Neural cell (in vitro differentiated cells): ENCODE results near the gene PLEKHA1. TPM values are rescaled to one million over a fixed set of nuclear protein-coding genes. Genes with fewer than 3 reads are reported as not detected.

Experiments used
- H2AFZ ChIP-seq: fragments of 200-600, 300-800 bp; sonication (generic), shearing (Covaris generic); 2 replicates; pipeline ENCODE4 v1.6.0; 2014; ENCODE audit warnings: low read depth, mild to moderate bottlenecking, antibody characterized with exemption, low read length, moderate library complexity
- H3F3A ChIP-seq: fragments of 200-600 bp; shearing (Covaris generic); 2 replicates; pipeline ENCODE4 v1.6.1; 2016; ENCODE audit warnings: mild to moderate bottlenecking, moderate library complexity, mixed read lengths, antibody characterized with exemption, low read length; ENCODE audit not compliant: insufficient read depth, poor library complexity, severe bottlenecking
- H3K27ac ChIP-seq: fragments of 200-600, 300-800 bp; sonication (generic), shearing (Covaris generic); 2 replicates; pipeline ENCODE4 v1.5.1; 2014; ENCODE audit warnings: mild to moderate bottlenecking, low read length, moderate library complexity
- H3K27me3 ChIP-seq: fragments of 300-800, 200-600 bp; sonication (generic), shearing (Covaris generic); 2 replicates; pipeline ENCODE4 v1.6.0; 2014; ENCODE audit warnings: mild to moderate bottlenecking, low read depth, low read length, moderate library complexity; ENCODE audit not compliant: insufficient read depth
- H3K36me3 ChIP-seq: fragments of 300-800, 200-600 bp; sonication (generic), shearing (Covaris generic); 2 replicates; pipeline ENCODE4 v1.5.1; 2014; ENCODE audit warnings: mild to moderate bottlenecking, antibody characterized with exemption, low read length, moderate library complexity; ENCODE audit not compliant: insufficient read depth
- H3K4me2 ChIP-seq: fragments of 300-800, 200-600 bp; sonication (generic), shearing (Covaris generic); 2 replicates; pipeline ENCODE4 v1.6.0; 2014; ENCODE audit warnings: mild to moderate bottlenecking, low read length
- H3K4me3 ChIP-seq: fragments of 300-800, 200-600 bp; sonication (generic), shearing (Covaris generic); 2 replicates; pipeline ENCODE4 v1.5.1; 2014; ENCODE audit warnings: mild to moderate bottlenecking, low read length, moderate library complexity
- H3K79me2 ChIP-seq: fragments of 200-600 bp; shearing (Covaris generic); replicated peaks from 2 replicates; pipeline ENCODE4 v1.6.0; 2014; ENCODE audit warnings: mild to moderate bottlenecking, low read length, moderate library complexity; ENCODE audit not compliant: insufficient read depth
- H3K9ac ChIP-seq: fragments of 300-800, 200-600 bp; sonication (generic), shearing (Covaris generic); 2 replicates; pipeline ENCODE4 v1.6.1; 2016; ENCODE audit warnings: mild to moderate bottlenecking, low read length, mixed read lengths
- H3K9me2 ChIP-seq: fragments of 200-600 bp; shearing (Covaris generic); 2 replicates; pipeline ENCODE4 v1.6.1; 2016; ENCODE audit warnings: mild to moderate bottlenecking, low read length, mixed read lengths; ENCODE audit not compliant: insufficient read depth
- H3K9me3 ChIP-seq: fragments of 200-600, 300-800 bp; sonication (generic), shearing (Covaris generic); 2 replicates; pipeline ENCODE4 v1.6.1; 2016; ENCODE audit warnings: mild to moderate bottlenecking, mixed run types, low read length, moderate library complexity, mixed read lengths
- H4K20me1 ChIP-seq: fragments of 200-600 bp; shearing (Covaris generic); 2 replicates; pipeline ENCODE4 v1.6.1; 2016; ENCODE audit warnings: mild to moderate bottlenecking, mixed run types; ENCODE audit not compliant: insufficient read depth
- CTCF ChIP-seq: fragments of 450-650 bp; IDR thresholded peaks from 2 replicates; pipeline ENCODE4 v1.5.1; 2014; ENCODE audit warnings: antibody characterized with exemption, mild to moderate bottlenecking, moderate library complexity; ENCODE audit not compliant: poor library complexity, severe bottlenecking
- EP300 ChIP-seq: fragments of 450-650 bp; conservative IDR thresholded peaks from 2 replicates; pipeline ENCODE4 v1.6.1; 2014; ENCODE audit warnings: antibody characterized with exemption, mild to moderate bottlenecking, moderate library complexity; ENCODE audit not compliant: poor library complexity, severe bottlenecking
- EZH2 ChIP-seq: fragments of 200-600, 300-800 bp; shearing (Covaris generic), sonication (generic); IDR thresholded peaks from 2 replicates; pipeline ENCODE4 v1.6.1; 2014; ENCODE audit warnings: antibody characterized with exemption, low read length, borderline replicate concordance, mild to moderate bottlenecking; ENCODE audit not compliant: insufficient read depth, poor library complexity, severe bottlenecking
- MXI1 ChIP-seq: fragments of 450-650 bp; conservative IDR thresholded peaks from 2 replicates; pipeline ENCODE4 v1.6.1; 2014; ENCODE audit warnings: antibody characterized with exemption, mild to moderate bottlenecking; ENCODE audit not compliant: poor library complexity, severe bottlenecking
- POLR2AphosphoS5 ChIP-seq: IDR thresholded peaks from 2 replicates; pipeline ENCODE4 v1.6.1; 2012
- RAD21 ChIP-seq: fragments of 450-650 bp; conservative IDR thresholded peaks from 2 replicates; pipeline ENCODE4 v1.6.1; 2014; ENCODE audit warnings: antibody characterized with exemption, mild to moderate bottlenecking, moderate library complexity
- REST ChIP-seq: IDR thresholded peaks from 2 replicates; pipeline ENCODE4 v1.6.1; 2012; ENCODE audit warnings: borderline replicate concordance
- SMC3 ChIP-seq: fragments of 450-650 bp; conservative IDR thresholded peaks from 2 replicates; pipeline ENCODE4 v1.6.1; 2014; ENCODE audit warnings: antibody characterized with exemption, mild to moderate bottlenecking, moderate library complexity; ENCODE audit not compliant: poor library complexity
- TAF1 ChIP-seq: IDR thresholded peaks from 2 replicates; pipeline ENCODE4 v1.6.1; 2012; ENCODE audit warnings: low read depth
- polyA plus RNA-seq: library from polyadenylated mRNA; depleted of rRNA; stranded (reverse); fragments of >200 nt; gene quantifications from 2 replicates; pipeline ENCODE4 v1.2.3, GENCODE V29; 2014

The PLEKHA1 gene
- polyA plus RNA-seq, 1 donor from 2014 or later: 91.9 TPM

- Histone ChIP-seq H3K36me3 (no peaks in the 10 kb centered on the region), H3K9me2 (no peaks in the 10 kb centered on the region), H4K20me1 (no peaks in the 10 kb centered on the region), H3K27me3 (peaks cover 6% of the 10 kb centered on the region), H3K9me3 (no peaks in the 10 kb centered on the region), H3K79me2 (no peaks in the 10 kb centered on the region), H2AFZ (no peak within 1 kb of the TSS), H3F3A (no peaks in the 10 kb centered on the region), H3K9ac (no peak within 1 kb of the TSS), H3K4me2 (peak within 1 kb of the TSS; percentile 60), H3K27ac (peak within 1 kb of the TSS; percentile 40), H3K4me3 (peak within 1 kb of the TSS; percentile 36)
- TF ChIP-seq EP300 (no peak), SMC3 (no peak), POLR2AphosphoS5 (no peak), TAF1 (no peak), CTCF (no peak), EZH2 (no peak), RAD21 (no peak), MXI1 (no peak), REST (no peak)
Measured at GRCh38 chr10:122454603-122455080, 80.1 kb downstream of the PLEKHA1 start, which contains the start of gene ARMS2. Gene ARMS2, plus strand, starts transcription at chr10:122454653. Its CDS starts 75 bp downstream, at chr10:122454728.

- Histone ChIP-seq H3K9me2 (no peaks in the 10 kb centered on the region), H3K9ac (no peak overlapping the region), H2AFZ (no peak overlapping the region), H3K4me3 (peak overlapping the region; percentile 36), H3K79me2 (no peaks in the 10 kb centered on the region), H3K9me3 (no peaks in the 10 kb centered on the region), H4K20me1 (no peaks in the 10 kb centered on the region), H3K27ac (peak overlapping the region; percentile 40), H3K36me3 (no peaks in the 10 kb centered on the region), H3F3A (no peaks in the 10 kb centered on the region), H3K4me2 (peak overlapping the region; percentile 60), H3K27me3 (peaks cover 15% of the 10 kb centered on the region)
- TF ChIP-seq MXI1 (peak; percentile 37), POLR2AphosphoS5 (peak; percentile 45), TAF1 (no peak), SMC3 (no peak), REST (no peak), EZH2 (no peak), EP300 (peak; percentile 94), CTCF (no peak), RAD21 (no peak)
Measured at GRCh38 chr10:122455376-122456079, 81.0 kb downstream of the PLEKHA1 start.
